Stomach (tissue), 4 donors: ENCODE data around the gene GALE.

Experiments
- CTCF ChIP-seq, 7 experiments: fragments of 450-650 bp in 4 of 7; fragments of 200-600 bp in 3 of 7; sonication (generic) in 3 of 7; IDR thresholded peaks; one replicate each; pipeline ENCODE4 v1.5.1; 2016 to 2019; ENCODE audit warnings: antibody characterized with exemption in 7 of 7, control low read depth in 2 of 7, mild to moderate bottlenecking in 1 of 7
- EP300 ChIP-seq: sonication (generic); formaldehyde crosslinking; IDR thresholded peaks from one replicate; pipeline ENCODE4 v1.6.1; 2017; ENCODE audit warnings: antibody characterized with exemption
- POLR2A ChIP-seq, 4 donors: fragments of 450-650 bp; IDR thresholded peaks; one replicate each; pipeline ENCODE4 v1.6.1; 2016; ENCODE audit warnings: antibody characterized with exemption in 4 of 4, control low read depth in 2 of 4, mild to moderate bottlenecking in 1 of 4, moderate library complexity in 1 of 4
- POLR2AphosphoS5 ChIP-seq, 3 donors: sonication (generic); formaldehyde crosslinking; IDR thresholded peaks; one replicate each; pipeline ENCODE4 v1.6.1; 2016; ENCODE audit warnings: antibody characterized with exemption in 3 of 3

GRCh38 chr1:23796466-23797271 is 3.9 kb downstream of the GALE start:
- TF ChIP-seq CTCF (IDR thresholded peaks at IDR 0.05): peak in 2 of 7 experiments; percentile 25 to 27
- no peak for TF ChIP-seq POLR2A (IDR thresholded peaks at IDR 0.05)
- no peak for TF ChIP-seq EP300
- TF ChIP-seq POLR2AphosphoS5 (IDR thresholded peaks at IDR 0.05): peak in 1 of 3 donors; percentile 22
